Measurements from ENCODE around the gene BSPRY. TPM values are rescaled to one million over a fixed set of nuclear protein-coding genes. Genes with fewer than 3 reads are reported as not detected.

BSPRY gene
- total and polyA plus RNA-seq, 2 experiments from 2014 or later, result 6.1 to 12.0 TPM

DNA sequence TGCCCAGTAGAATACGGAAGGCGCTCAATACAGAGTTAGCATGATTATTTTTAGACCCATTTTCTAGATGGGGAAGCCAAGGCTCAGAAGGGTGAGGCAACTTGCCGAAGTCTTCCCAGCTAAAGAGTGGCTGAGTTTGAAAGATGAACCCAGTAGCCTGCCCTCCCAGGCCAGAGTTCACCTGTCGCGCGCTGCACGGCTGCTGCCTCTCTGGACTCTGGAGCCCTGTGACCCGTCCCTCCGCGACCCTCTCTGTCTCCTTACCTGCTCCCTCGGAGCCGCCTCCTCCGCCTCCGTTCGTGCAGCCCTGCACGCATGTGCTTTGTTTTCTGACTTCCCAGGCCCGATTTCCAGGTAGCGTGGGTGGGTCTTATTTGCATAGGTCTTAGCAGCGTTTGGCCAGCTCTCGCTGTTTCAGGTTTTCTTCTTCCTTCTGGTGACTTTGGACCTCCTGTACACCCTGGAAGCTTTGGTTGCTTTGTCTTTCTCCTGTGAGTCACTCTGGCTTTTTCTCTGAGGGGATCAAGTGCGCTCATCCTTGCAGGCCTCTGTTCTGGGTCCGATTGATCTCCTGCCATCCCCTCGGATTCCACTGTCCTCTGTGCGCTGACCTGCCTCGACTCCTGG is 46.4 kb upstream of the BSPRY start, which contains the start of gene RNF183:
Gene RNF183 (minus strand): TSS at position 585 of the 627 bp plus-strand sequence. CDS start 5,192 bp downstream, outside the sequence.
- peak; percentile 84 for DNase-seq (ENCODE audit: low spot score)
- H3K4me3 ChIP-seq, result no peak within 1 kb of the TSS
- TF ChIP-seq EZH2phosphoT487 (IDR thresholded peaks at IDR 0.05; ENCODE audit: low read depth, severe bottlenecking, unreplicated experiment), result no peak
- TF ChIP-seq CTCF (IDR thresholded peaks at IDR 0.05; ENCODE audit: poor library complexity), result no peak
- no peak for TF ChIP-seq EZH2 (IDR thresholded peaks at IDR 0.05; ENCODE audit: borderline replicate concordance)
- peak within 1 kb of the TSS; percentile 70 for H3K27ac ChIP-seq
- no peaks in the 10 kb centered on the region for H3K4me1 ChIP-seq (ENCODE audit: insufficient read depth)
- no peaks in the 10 kb centered on the region for H4K20me1 ChIP-seq (ENCODE audit: insufficient read depth, poor library complexity, severe bottlenecking)
- no peaks in the 10 kb centered on the region for H3K9me3 ChIP-seq (ENCODE audit: low read depth)
- 58% methylated on average over 25 of the region's 25 CpGs for WGBS (ENCODE audit: low lambda C conversion rate, missing lambda C conversion rate)
- no peaks in the 10 kb centered on the region for H3K27me3 ChIP-seq
- H3K79me2 ChIP-seq, result no peaks in the 10 kb centered on the region
- H3K36me3 ChIP-seq (replicated peaks; ENCODE audit: insufficient read depth, low read depth), result no peaks in the 10 kb centered on the region
- no peaks in the 10 kb centered on the region for H3K9me2 ChIP-seq (replicated peaks; ENCODE audit: insufficient read depth)
- H3K4me2 ChIP-seq, result peak within 1 kb of the TSS; percentile 59
- no peak within 1 kb of the TSS for H2AFZ ChIP-seq

DNA sequence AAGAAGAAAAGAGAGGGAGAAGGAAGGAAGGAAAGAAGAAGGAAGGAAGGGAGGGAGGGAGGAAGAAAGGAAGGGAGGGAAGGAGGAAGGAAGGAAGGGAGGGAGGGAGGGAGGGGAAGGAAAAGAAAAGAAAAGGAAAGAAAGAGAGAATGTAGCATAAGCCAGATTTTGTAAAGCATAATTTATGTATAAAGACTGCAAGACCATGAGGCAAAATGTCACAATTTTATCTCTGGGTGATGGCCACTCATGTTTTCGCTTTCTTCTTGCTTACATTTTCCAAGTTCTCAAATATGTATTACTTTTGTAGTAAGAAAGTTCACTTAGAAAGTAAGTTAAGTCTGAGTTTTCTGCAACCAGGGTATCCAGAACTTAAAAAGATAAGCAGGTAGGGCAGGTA is 42.8 kb upstream of the BSPRY start:
- Histone ChIP-seq H3K9me2 (replicated peaks; ENCODE audit: insufficient read depth) (no peaks in the 10 kb centered on the region), H3K4me2 (no peak overlapping the region), H3K36me3 (replicated peaks; ENCODE audit: insufficient read depth, low read depth) (no peaks in the 10 kb centered on the region), H3K4me3 (no peak overlapping the region), H3K27ac (no peak overlapping the region), H3K79me2 (no peaks in the 10 kb centered on the region), H4K20me1 (ENCODE audit: insufficient read depth, poor library complexity, severe bottlenecking) (no peaks in the 10 kb centered on the region), H3K27me3 (no peaks in the 10 kb centered on the region), H3K4me1 (ENCODE audit: insufficient read depth) (no peaks in the 10 kb centered on the region), H3K9me3 (ENCODE audit: low read depth) (no peaks in the 10 kb centered on the region), H2AFZ (no peak overlapping the region)
- WGBS (ENCODE audit: low lambda C conversion rate, missing lambda C conversion rate), result 92% methylated on average over 1 of the region's 1 CpG
- no peak for DNase-seq (ENCODE audit: low spot score)
- no peak for TF ChIP-seq EZH2phosphoT487 (IDR thresholded peaks at IDR 0.05; ENCODE audit: low read depth, severe bottlenecking, unreplicated experiment)
- TF ChIP-seq CTCF (IDR thresholded peaks at IDR 0.05; ENCODE audit: poor library complexity), result no peak
- TF ChIP-seq EZH2 (IDR thresholded peaks at IDR 0.05; ENCODE audit: borderline replicate concordance), result no peak

DNA sequence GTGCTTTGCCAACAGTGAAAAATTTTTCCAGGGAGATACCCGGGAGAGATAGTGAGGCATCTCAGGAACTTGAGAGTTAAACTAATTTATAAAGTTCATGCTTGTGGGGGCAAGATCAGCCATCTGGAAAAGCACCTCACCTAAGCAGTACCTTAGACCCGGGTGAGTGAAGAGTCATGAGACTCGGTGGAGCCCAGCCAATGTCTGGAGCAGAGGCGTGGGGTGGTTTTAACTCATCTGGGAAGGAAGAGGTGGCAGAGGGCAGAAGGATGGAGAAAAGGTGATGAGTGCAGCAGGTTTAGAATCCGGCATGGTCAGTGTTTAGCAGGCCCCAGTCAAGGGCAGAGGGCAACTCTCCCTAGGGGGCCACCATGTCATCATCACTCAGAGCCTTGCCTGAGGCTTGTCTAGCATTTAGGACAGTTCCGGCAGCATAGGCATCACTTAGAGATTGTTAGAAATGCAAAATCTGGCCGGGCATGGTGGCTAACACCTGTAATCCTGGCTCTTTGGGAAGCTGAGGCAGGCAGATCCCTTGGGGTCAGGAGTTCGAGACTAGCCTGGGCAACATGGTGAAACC is 41.9 kb upstream of the BSPRY start:
- Histone ChIP-seq H3K27me3 (no peaks in the 10 kb centered on the region), H3K79me2 (no peaks in the 10 kb centered on the region), H3K4me2 (no peak overlapping the region), H3K36me3 (replicated peaks; ENCODE audit: insufficient read depth, low read depth) (no peaks in the 10 kb centered on the region), H3K4me1 (ENCODE audit: insufficient read depth) (no peaks in the 10 kb centered on the region), H4K20me1 (ENCODE audit: insufficient read depth, poor library complexity, severe bottlenecking) (no peaks in the 10 kb centered on the region), H3K9me2 (replicated peaks; ENCODE audit: insufficient read depth) (no peaks in the 10 kb centered on the region), H3K4me3 (no peak overlapping the region), H2AFZ (no peak overlapping the region), H3K9me3 (ENCODE audit: low read depth) (no peaks in the 10 kb centered on the region), H3K27ac (no peak overlapping the region)
- no peak for DNase-seq (ENCODE audit: low spot score)
- WGBS (ENCODE audit: low lambda C conversion rate, missing lambda C conversion rate), result 69% methylated on average over 8 of the region's 8 CpGs
- no peak for TF ChIP-seq EZH2 (IDR thresholded peaks at IDR 0.05; ENCODE audit: borderline replicate concordance)
- TF ChIP-seq EZH2phosphoT487 (IDR thresholded peaks at IDR 0.05; ENCODE audit: low read depth, severe bottlenecking, unreplicated experiment), result no peak
- no peak for TF ChIP-seq CTCF (IDR thresholded peaks at IDR 0.05; ENCODE audit: poor library complexity)
